GM04504 (cell line): ENCODE measurements around the gene CR1L.
"Not testable (repeated sequence)": the region's sequence is repeated elsewhere in the genome, so short reads cannot be mapped to it uniquely, and the experiment has no call there.

Source experiments
- DNase-seq: peaks from one replicate; pipeline ENCODE4 v3.0.0-alpha.2; 2012; ENCODE audit warnings: low read depth

The CR1L gene

GRCh38 chr1:207682872-207683434 lies 38.0 kb downstream of the CR1L start:
- not testable (repeated sequence) for DNase-seq

GRCh38 chr1:207690551-207690950 lies 45.6 kb downstream of the CR1L start:
- DNase-seq = not testable (repeated sequence)

GRCh38 chr1:207691010-207691409 lies 46.1 kb downstream of the CR1L start:
- DNase-seq = no peak

GRCh38 chr1:207691841-207692240 lies 46.9 kb downstream of the CR1L start:
- no peak for DNase-seq

- not testable (repeated sequence) for DNase-seq
Measured at GRCh38 chr1:207692291-207692690, 47.4 kb downstream of the CR1L start.

GRCh38 chr1:207695891-207696290 lies 51.0 kb downstream of the CR1L start:
- no peak for DNase-seq

GRCh38 chr1:207698822-207699483 lies 54.0 kb downstream of the CR1L start:
- no peak for DNase-seq

GRCh38 chr1:207702317-207702716 lies 57.4 kb downstream of the CR1L start:
- no peak for DNase-seq

GRCh38 chr1:207703712-207704111 lies 58.8 kb downstream of the CR1L start:
- no peak for DNase-seq

- DNase-seq = not testable (repeated sequence)
Measured at GRCh38 chr1:207708004-207708403, 63.1 kb downstream of the CR1L start.

- no peak for DNase-seq
Measured at GRCh38 chr1:207711285-207711684, 66.4 kb downstream of the CR1L start.

GRCh38 chr1:207712701-207713100 lies 67.8 kb downstream of the CR1L start:
- not testable (repeated sequence) for DNase-seq

GRCh38 chr1:207713529-207713928 lies 68.6 kb downstream of the CR1L start:
- no peak for DNase-seq

- DNase-seq = no peak
Measured at GRCh38 chr1:207719234-207719633, 74.3 kb downstream of the CR1L start.

GRCh38 chr1:207728200-207728858 lies 83.4 kb downstream of the CR1L start:
- DNase-seq = not testable (repeated sequence)

- not testable (repeated sequence) for DNase-seq
Measured at GRCh38 chr1:207737503-207738157, 92.7 kb downstream of the CR1L start.

GRCh38 chr1:207738158-207738659 lies 93.3 kb downstream of the CR1L start:
- not testable (repeated sequence) for DNase-seq

- no peak for DNase-seq
Measured at GRCh38 chr1:207740207-207740606, 95.3 kb downstream of the CR1L start.

- no peak for DNase-seq
Measured at GRCh38 chr1:207742850-207743555, 98.1 kb downstream of the CR1L start.

GRCh38 chr1:207744000-207744534 lies 99.1 kb downstream of the CR1L start:
- no peak for DNase-seq

- no peak for DNase-seq
Measured at GRCh38 chr1:207745285-207745684, 100.4 kb downstream of the CR1L start.
